Duodenal mucosa (tissue), 2 donors: ENCODE measurements around the gene NYAP2.

Experiments
- H3K27ac ChIP-seq: one replicate; pipeline ENCODE4 v1.7.0; 2013; ENCODE audit warnings: low read depth, low read length
- H3K27me3 ChIP-seq, 2 donors: one replicate each; pipeline ENCODE4 v1.7.0; 2013; ENCODE audit warnings: low read length in 2 of 2, control low read depth in 1 of 2; ENCODE audit not compliant: insufficient read depth in 2 of 2, control insufficient read depth in 1 of 2
- H3K36me3 ChIP-seq, 2 donors: one replicate each; pipeline ENCODE4 v1.7.0; 2013; ENCODE audit warnings: low read length in 2 of 2, control low read depth in 1 of 2; ENCODE audit not compliant: insufficient read depth in 2 of 2, control insufficient read depth in 1 of 2
- H3K4me1 ChIP-seq, 2 donors: one replicate each; pipeline ENCODE4 v1.7.0; 2013; ENCODE audit warnings: low read length in 2 of 2, control low read depth in 1 of 2; ENCODE audit not compliant: insufficient read depth in 2 of 2, control insufficient read depth in 1 of 2
- H3K4me3 ChIP-seq, 2 donors: one replicate each; pipeline ENCODE4 v1.7.0; 2013; ENCODE audit warnings: low read length in 2 of 2, low read depth in 1 of 2
- H3K9ac ChIP-seq, 2 donors: one replicate each; pipeline ENCODE4 v1.7.0; 2013; ENCODE audit warnings: low read length in 2 of 2, low read depth in 1 of 2
- H3K9me3 ChIP-seq, 2 donors: one replicate each; pipeline ENCODE4 v1.7.0; 2013; ENCODE audit warnings: low read length in 2 of 2, control low read depth in 1 of 2; ENCODE audit not compliant: control insufficient read depth in 1 of 2

NYAP2 gene

GRCh38 chr2:225670111-225670974, 270.8 kb downstream of the NYAP2 start:
- Histone ChIP-seq H3K27me3 (no peaks in the 10 kb centered on the region), H3K4me1 (no peaks in the 10 kb centered on the region), H3K4me3 (no peak overlapping the region), H3K36me3 (no peaks in the 10 kb centered on the region), H3K9me3 (no peaks in the 10 kb centered on the region), H3K9ac (no peak overlapping the region), H3K27ac (no peak overlapping the region)

- H3K27ac ChIP-seq: no peak overlapping the region
- no peaks in the 10 kb centered on the region for H3K9me3 ChIP-seq
- no peak overlapping the region for H3K9ac ChIP-seq
- H3K27me3 ChIP-seq: no peaks in the 10 kb centered on the region
- no peak overlapping the region for H3K4me3 ChIP-seq
- no peaks in the 10 kb centered on the region for H3K4me1 ChIP-seq
- no peaks in the 10 kb centered on the region for H3K36me3 ChIP-seq
These were observed 279.3 kb downstream of the NYAP2 start for GRCh38 chr2:225678792-225679191.

GRCh38 chr2:225683258-225683657, 283.7 kb downstream of the NYAP2 start:
- no peak overlapping the region for H3K9ac ChIP-seq
- no peak overlapping the region for H3K27ac ChIP-seq
- no peaks in the 10 kb centered on the region for H3K9me3 ChIP-seq
- H3K36me3 ChIP-seq: no peaks in the 10 kb centered on the region
- no peak overlapping the region for H3K4me3 ChIP-seq
- no peaks in the 10 kb centered on the region for H3K27me3 ChIP-seq
- H3K4me1 ChIP-seq: no peaks in the 10 kb centered on the region

GRCh38 chr2:225690153-225690552, 290.6 kb downstream of the NYAP2 start:
- Histone ChIP-seq H3K36me3 (no peaks in the 10 kb centered on the region), H3K27me3 (no peaks in the 10 kb centered on the region), H3K9ac (no peak overlapping the region), H3K4me1 (no peaks in the 10 kb centered on the region), H3K4me3 (no peak overlapping the region), H3K9me3 (no peaks in the 10 kb centered on the region), H3K27ac (no peak overlapping the region)

GRCh38 chr2:225691711-225692110, 292.2 kb downstream of the NYAP2 start:
- Histone ChIP-seq H3K27ac (no peak overlapping the region), H3K36me3 (no peaks in the 10 kb centered on the region), H3K9ac (no peak overlapping the region), H3K4me3 (no peak overlapping the region), H3K27me3 (no peaks in the 10 kb centered on the region), H3K9me3 (no peaks in the 10 kb centered on the region), H3K4me1 (no peaks in the 10 kb centered on the region)

- Histone ChIP-seq H3K4me3 (no peak overlapping the region), H3K36me3 (no peaks in the 10 kb centered on the region), H3K9me3 (no peaks in the 10 kb centered on the region), H3K27me3 (no peaks in the 10 kb centered on the region), H3K27ac (no peak overlapping the region), H3K9ac (no peak overlapping the region), H3K4me1 (no peaks in the 10 kb centered on the region)
These were observed 293.7 kb downstream of the NYAP2 start for GRCh38 chr2:225693259-225693658.

- Histone ChIP-seq H3K9ac (no peak overlapping the region), H3K27ac (no peak overlapping the region), H3K27me3 (no peaks in the 10 kb centered on the region), H3K36me3 (no peaks in the 10 kb centered on the region), H3K9me3 (no peaks in the 10 kb centered on the region), H3K4me1 (no peaks in the 10 kb centered on the region), H3K4me3 (no peak overlapping the region)
These were observed 295.2 kb downstream of the NYAP2 start for GRCh38 chr2:225694664-225695063.

GRCh38 chr2:225697936-225698335, 298.4 kb downstream of the NYAP2 start:
- Histone ChIP-seq H3K27me3 (no peaks in the 10 kb centered on the region), H3K36me3 (no peaks in the 10 kb centered on the region), H3K4me1 (no peaks in the 10 kb centered on the region), H3K4me3 (no peak overlapping the region), H3K27ac (no peak overlapping the region), H3K9me3 (no peaks in the 10 kb centered on the region), H3K9ac (no peak overlapping the region)
